GM19193 (cell line): ENCODE data around the gene MYL1.

Source experiments
- POLR2A ChIP-seq: IDR thresholded peaks from 4 replicates; pipeline ENCODE4 v1.6.1; 2011; ENCODE audit not compliant: insufficient read depth, insufficient read length; ENCODE audit errors: extremely low read depth

Gene MYL1

GRCh38 chr2:210315015-210315788, at the start of gene MYL1:
Gene MYL1, minus strand, starts transcription at chr2:210315174. Its CDS starts 132 bp downstream, at chr2:210315042.
- no peak for TF ChIP-seq POLR2A

- TF ChIP-seq POLR2A: no peak
These were observed 48.9 kb upstream of the MYL1 start for GRCh38 chr2:210363876-210364275.

GRCh38 chr2:210363261-210363660, 48.3 kb upstream of the MYL1 start:
- TF ChIP-seq POLR2A: no peak

GRCh38 chr2:210360412-210360811, 45.4 kb upstream of the MYL1 start:
- TF ChIP-seq POLR2A: no peak

GRCh38 chr2:210356944-210357343, 42.0 kb upstream of the MYL1 start:
- no peak for TF ChIP-seq POLR2A

GRCh38 chr2:210337159-210337558, 22.2 kb upstream of the MYL1 start:
- no peak for TF ChIP-seq POLR2A

GRCh38 chr2:210324906-210325305, 9.9 kb upstream of the MYL1 start:
- no peak for TF ChIP-seq POLR2A

GRCh38 chr2:210324458-210324857, 9.5 kb upstream of the MYL1 start:
- TF ChIP-seq POLR2A: no peak

GRCh38 chr2:210323003-210323402, 8.0 kb upstream of the MYL1 start:
- no peak for TF ChIP-seq POLR2A

GRCh38 chr2:210318891-210319290, 3.9 kb upstream of the MYL1 start:
- TF ChIP-seq POLR2A: no peak

- TF ChIP-seq POLR2A: no peak
These were observed 3.5 kb upstream of the MYL1 start for GRCh38 chr2:210318486-210318885.

- TF ChIP-seq POLR2A: no peak
These were observed 4.4 kb downstream of the MYL1 start for GRCh38 chr2:210310550-210310949.

- TF ChIP-seq POLR2A: no peak
These were observed 5.3 kb downstream of the MYL1 start for GRCh38 chr2:210309548-210310233.

GRCh38 chr2:210303498-210303897, 11.5 kb downstream of the MYL1 start:
- no peak for TF ChIP-seq POLR2A

- TF ChIP-seq POLR2A: no peak
These were observed 12.6 kb downstream of the MYL1 start for GRCh38 chr2:210302326-210302725.

GRCh38 chr2:210299866-210300373, 15.1 kb downstream of the MYL1 start:
- TF ChIP-seq POLR2A: no peak
